ENCODE results near the gene BFAR.
"Not testable (repeated sequence)": the region's sequence is repeated elsewhere in the genome, so short reads cannot be mapped to it uniquely, and the experiment has no call there.

BFAR gene

GRCh38 chr16:14701859-14702258 is 69.1 kb downstream of the BFAR start:
- not testable (repeated sequence) for DNase-seq

- not testable (repeated sequence) for DNase-seq
Observed at GRCh38 chr16:14702672-14703071, 69.9 kb downstream of the BFAR start.

GRCh38 chr16:14703156-14704011 is 70.6 kb downstream of the BFAR start, which contains the start of gene NPIPA3:
TSS of gene NPIPA3 (plus strand) at chr16:14703411. CDS start at chr16:14708944, 5,533 bp downstream.
- not testable (repeated sequence) for DNase-seq
